Loucy (cell line): Measurements from ENCODE around the gene SLC45A2.

ENCODE experiments used
- H2AFZ ChIP-seq: fragments of 200-600 bp; sonication (generic); 2 replicates; pipeline ENCODE4 v1.6.0; 2016; ENCODE audit warnings: antibody characterized with exemption, mild to moderate bottlenecking, low read length, moderate library complexity
- H3F3A ChIP-seq: fragments of 200-600 bp; 2 replicates; pipeline ENCODE4 v1.6.0; 2016; ENCODE audit warnings: antibody characterized with exemption, low read depth, mild to moderate bottlenecking
- H3K27me3 ChIP-seq: fragments of 200-600 bp; sonication (generic); 2 replicates; pipeline ENCODE4 v1.6.1; 2014; ENCODE audit warnings: low read length, mild to moderate bottlenecking; ENCODE audit not compliant: insufficient read depth, poor library complexity, severe bottlenecking
- H3K36me3 ChIP-seq: fragments of 200-600 bp; sonication (generic); 2 replicates; pipeline ENCODE4 v1.6.1; 2016; ENCODE audit warnings: low read length; ENCODE audit not compliant: insufficient read depth
- H3K4me1 ChIP-seq: fragments of 200-600 bp; sonication (generic); 2 replicates; pipeline ENCODE4 v1.5.1; 2014; ENCODE audit warnings: low read length, mild to moderate bottlenecking; ENCODE audit not compliant: insufficient read depth, poor library complexity, severe bottlenecking
- H3K4me2 ChIP-seq: fragments of 200-600 bp; sonication (generic); 2 replicates; pipeline ENCODE4 v1.6.0; 2014; ENCODE audit warnings: antibody characterized with exemption, low read length, low read depth, mild to moderate bottlenecking; ENCODE audit not compliant: poor library complexity, severe bottlenecking
- H3K4me3 ChIP-seq: fragments of 200-600 bp; sonication (generic); 2 replicates; pipeline ENCODE4 v1.5.1; 2014; ENCODE audit warnings: low read length, mild to moderate bottlenecking, mixed read lengths; ENCODE audit not compliant: poor library complexity, severe bottlenecking
- H3K79me2 ChIP-seq: fragments of 200-600 bp; sonication (generic); 2 replicates; pipeline ENCODE4 v1.6.1; 2014; ENCODE audit warnings: low read length; ENCODE audit not compliant: insufficient read depth
- H3K9ac ChIP-seq: fragments of 200-600 bp; sonication (generic); 2 replicates; pipeline ENCODE4 v1.6.0; 2014; ENCODE audit warnings: mild to moderate bottlenecking, low read depth, low read length, moderate library complexity; ENCODE audit not compliant: poor library complexity, severe bottlenecking
- H3K9me2 ChIP-seq: fragments of 200-600 bp; sonication (generic); replicated peaks from 2 replicates; pipeline ENCODE4 v1.6.1; 2016; ENCODE audit warnings: low read depth, low read length, mixed read lengths
- H3K9me3 ChIP-seq: fragments of 200-600 bp; sonication (generic); 2 replicates; pipeline ENCODE4 v1.6.1; 2014; ENCODE audit warnings: mild to moderate bottlenecking, antibody characterized with exemption, low read length, low read depth; ENCODE audit not compliant: insufficient read depth
- H4K20me1 ChIP-seq: fragments of 200-600 bp; sonication (generic); 2 replicates; pipeline ENCODE4 v1.6.0; 2014; ENCODE audit warnings: antibody characterized with exemption, low read length, mild to moderate bottlenecking; ENCODE audit not compliant: insufficient read depth, poor library complexity, severe bottlenecking
- CTCF ChIP-seq: fragments of 200-600 bp; sonication (generic); conservative IDR thresholded peaks from 2 replicates; pipeline ENCODE4 v1.5.1; 2014; ENCODE audit warnings: mild to moderate bottlenecking, antibody characterized with exemption, low read length
- EZH2phosphoT487 ChIP-seq: fragments of 200-600 bp; IDR thresholded peaks from 2 replicates; pipeline ENCODE4 v1.6.1; 2018; ENCODE audit warnings: antibody characterized with exemption, mild to moderate bottlenecking, moderate library complexity, borderline replicate concordance

The SLC45A2 gene

GRCh38 chr5:34017254-34017653 is 32.8 kb upstream of the SLC45A2 start:
- Histone ChIP-seq H3K27me3 (no peaks in the 10 kb centered on the region), H4K20me1 (no peaks in the 10 kb centered on the region), H3K9ac (no peak overlapping the region), H3K36me3 (peaks cover 20% of the 10 kb centered on the region; the same call in 1 of the 2 replicates), H3K4me3 (no peak overlapping the region), H3K4me1 (peaks cover 10% of the 10 kb centered on the region), H3K9me3 (no peaks in the 10 kb centered on the region), H3K4me2 (no peak overlapping the region), H2AFZ (no peak overlapping the region), H3F3A (no peaks in the 10 kb centered on the region), H3K79me2 (no peaks in the 10 kb centered on the region), H3K9me2 (no peaks in the 10 kb centered on the region)
- TF ChIP-seq EZH2phosphoT487 = no peak
- TF ChIP-seq CTCF = no peak

GRCh38 chr5:34016750-34017149 is 32.3 kb upstream of the SLC45A2 start:
- no peaks in the 10 kb centered on the region for H3K79me2 ChIP-seq
- H2AFZ ChIP-seq = no peak overlapping the region
- H3K9me2 ChIP-seq = no peaks in the 10 kb centered on the region
- H3K9me3 ChIP-seq = no peaks in the 10 kb centered on the region
- H3K27me3 ChIP-seq = no peaks in the 10 kb centered on the region
- H3K4me2 ChIP-seq = no peak overlapping the region
- H3K36me3 ChIP-seq = peaks cover 20% of the 10 kb centered on the region; the same call in 1 of the 2 replicates
- no peaks in the 10 kb centered on the region for H3F3A ChIP-seq
- H4K20me1 ChIP-seq = no peaks in the 10 kb centered on the region
- peaks cover 5% of the 10 kb centered on the region for H3K4me1 ChIP-seq
- no peak overlapping the region for H3K9ac ChIP-seq
- H3K4me3 ChIP-seq = no peak overlapping the region
- TF ChIP-seq EZH2phosphoT487 = no peak
- no peak for TF ChIP-seq CTCF

- Histone ChIP-seq H3K79me2 (no peaks in the 10 kb centered on the region), H3K9me2 (no peaks in the 10 kb centered on the region), H3K9me3 (no peaks in the 10 kb centered on the region), H3F3A (no peaks in the 10 kb centered on the region), H3K36me3 (peaks cover 20% of the 10 kb centered on the region; the same call in 1 of the 2 replicates), H3K9ac (no peak overlapping the region), H2AFZ (no peak overlapping the region), H3K4me3 (no peak overlapping the region), H3K4me1 (peaks cover under 1% of the 10 kb centered on the region), H4K20me1 (no peaks in the 10 kb centered on the region), H3K27me3 (no peaks in the 10 kb centered on the region), H3K4me2 (no peak overlapping the region)
- no peak for TF ChIP-seq EZH2phosphoT487
- TF ChIP-seq CTCF = no peak
Observed at GRCh38 chr5:34016222-34016621, 31.7 kb upstream of the SLC45A2 start.
